ENCODE data around the gene KRTAP19-3. TPM values are rescaled to one million over a fixed set of nuclear protein-coding genes. Genes with fewer than 3 reads are reported as not detected.

Gene KRTAP19-3
- total and polyA plus RNA-seq, 4 experiments from 2014 or later, result not detected

DNA sequence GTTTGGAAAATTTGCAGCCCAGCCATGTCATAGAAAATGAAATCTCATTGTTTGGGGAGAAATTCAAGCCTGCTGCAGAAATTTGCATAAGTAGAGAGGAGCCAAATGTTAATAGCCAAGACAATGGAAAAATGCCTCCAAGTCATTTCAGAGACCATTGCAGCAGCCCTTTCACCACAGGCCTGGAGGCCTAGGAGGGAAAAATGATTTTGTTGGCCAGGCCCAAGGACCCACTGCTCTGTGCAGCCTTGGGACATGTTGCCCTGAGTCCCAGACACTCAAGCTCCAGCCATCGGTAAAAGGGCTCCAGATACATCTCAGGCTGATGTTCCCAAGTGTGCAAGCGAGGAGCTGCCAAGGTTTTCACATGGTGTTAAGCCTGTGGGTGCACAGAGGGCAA is 5.6 kb downstream of the KRTAP19-3 start:
- POLR2A ChIA-PET (ENCODE audit: partially characterized antibody), result no interaction called here
- Mint-ChIP-seq H3K4me1 (no peaks in the 10 kb centered on the region), H3K4me3 (no peak overlapping the region), H3K36me3 (no peaks in the 10 kb centered on the region), H3K9me3 (peaks cover 3 to 11% (median 9%) of the 10 kb centered on the region in 8 donors), H3K27me3 (no peaks in the 10 kb centered on the region), H3K27ac (no peak overlapping the region)
- CTCF ChIA-PET (ENCODE audit: partially characterized antibody), result no interaction called here
- no peaks in the 10 kb centered on the region for H3K4me1 ChIP-seq (ENCODE audit: insufficient read depth, low read length)
- DNase-seq, result no peak
- H3K36me3 ChIP-seq (ENCODE audit: insufficient read depth, low read length), result no peaks in the 10 kb centered on the region
- no peaks in the 10 kb centered on the region for H3K27me3 ChIP-seq (ENCODE audit: insufficient read depth, low read length)
- H3K27ac ChIP-seq (ENCODE audit: low read depth, low read length), result no peak overlapping the region
- H3K9me3 ChIP-seq (ENCODE audit: control insufficient read depth in 1 of 2, low read length in 2 of 2), result peaks cover 0 to 3% of the 10 kb centered on the region in 2 donors
- intact Hi-C loops (cut with micrococcal nuclease), result no loop called here
- no peak overlapping the region for H3K4me3 ChIP-seq (ENCODE audit: low read length in 2 of 2)

DNA sequence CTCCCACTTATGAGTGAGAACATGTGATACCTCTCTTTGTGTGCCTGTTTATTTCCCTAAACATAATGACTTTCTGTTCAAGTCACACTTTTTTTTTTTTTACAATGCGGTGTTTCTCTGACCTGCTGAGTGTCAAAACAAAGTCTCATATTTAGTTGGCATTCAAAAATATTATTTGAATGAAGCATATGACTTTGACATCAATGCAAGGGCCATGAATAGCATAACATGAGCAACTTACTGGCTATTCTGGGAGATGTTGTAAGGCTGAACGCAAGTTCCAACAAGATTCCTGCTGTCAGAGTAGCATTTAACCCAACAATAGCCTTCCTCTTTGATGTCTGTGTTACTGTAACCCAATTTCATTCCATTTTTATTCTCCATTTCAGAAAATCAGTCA is 9.7 kb downstream of the KRTAP19-3 start:
- Mint-ChIP-seq H3K9me3 (peaks cover 3 to 11% (median 7%) of the 10 kb centered on the region in 8 donors), H3K4me3 (no peak overlapping the region), H3K36me3 (no peaks in the 10 kb centered on the region), H3K4me1 (no peaks in the 10 kb centered on the region), H3K27ac (no peak overlapping the region), H3K27me3 (peaks cover 0 to 1% of the 10 kb centered on the region in 2 donors)
- peaks cover 0 to 3% of the 10 kb centered on the region in 2 donors for H3K9me3 ChIP-seq (ENCODE audit: control insufficient read depth in 1 of 2, low read length in 2 of 2)
- H3K27ac ChIP-seq (ENCODE audit: low read depth, low read length), result no peak overlapping the region
- no peaks in the 10 kb centered on the region for H3K4me1 ChIP-seq (ENCODE audit: insufficient read depth, low read length)
- H3K36me3 ChIP-seq (ENCODE audit: insufficient read depth, low read length), result no peaks in the 10 kb centered on the region
- no peak overlapping the region for H3K4me3 ChIP-seq (ENCODE audit: low read length in 2 of 2)
- intact Hi-C loops (cut with micrococcal nuclease), result no loop called here
- ChIA-PET POLR2A (ENCODE audit: partially characterized antibody) (no interaction called here), CTCF (ENCODE audit: partially characterized antibody) (no interaction called here)
- H3K27me3 ChIP-seq (ENCODE audit: insufficient read depth, low read length), result no peaks in the 10 kb centered on the region
- DNase-seq, result no peak

DNA sequence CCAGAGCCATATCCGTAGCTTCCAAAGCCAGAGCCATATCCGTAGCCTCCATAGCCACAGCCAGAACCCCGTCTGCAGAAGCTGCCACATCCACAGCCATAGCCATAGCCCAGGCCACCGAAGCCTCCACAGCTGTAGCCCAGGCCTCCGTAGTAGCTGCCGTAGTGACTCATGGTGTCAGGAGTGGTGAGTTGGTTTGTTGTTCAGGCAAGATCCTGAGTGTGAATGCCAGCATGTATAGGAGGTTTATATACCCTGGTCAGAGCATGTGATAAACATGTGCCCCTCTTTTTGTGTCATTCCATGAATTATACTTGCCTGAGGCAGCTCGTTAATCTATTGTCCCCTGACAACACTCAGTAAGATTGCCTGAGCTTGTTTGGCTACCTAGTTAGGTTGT is 11.7 kb downstream of the KRTAP19-3 start, which contains the start of gene KRTAP19-1:
KRTAP19-1 (minus strand) TSS at position 223 of the 400 bp plus-strand sequence; CDS start at position 173, 50 bp downstream.
- H3K27me3 ChIP-seq (ENCODE audit: insufficient read depth, low read length), result no peaks in the 10 kb centered on the region
- Mint-ChIP-seq H3K4me3 (no peak within 1 kb of the TSS), H3K4me1 (no peaks in the 10 kb centered on the region), H3K27ac (no peak within 1 kb of the TSS), H3K27me3 (peaks cover 0 to 1% of the 10 kb centered on the region in 2 donors), H3K9me3 (peaks cover 0 to 3% (median 0%) of the 10 kb centered on the region in 8 donors), H3K36me3 (no peaks in the 10 kb centered on the region)
- no peak within 1 kb of the TSS for H3K27ac ChIP-seq (ENCODE audit: low read depth, low read length)
- no peak within 1 kb of the TSS for H3K4me3 ChIP-seq (ENCODE audit: low read length in 2 of 2)
- no peak for DNase-seq
- ChIA-PET CTCF (ENCODE audit: partially characterized antibody) (no interaction called here), POLR2A (ENCODE audit: partially characterized antibody) (no interaction called here)
- H3K36me3 ChIP-seq (ENCODE audit: insufficient read depth, low read length), result no peaks in the 10 kb centered on the region
- intact Hi-C loops (cut with micrococcal nuclease), result no loop called here
- H3K9me3 ChIP-seq (ENCODE audit: control insufficient read depth in 1 of 2, low read length in 2 of 2), result no peaks in the 10 kb centered on the region
- no peaks in the 10 kb centered on the region for H3K4me1 ChIP-seq (ENCODE audit: insufficient read depth, low read length)

DNA sequence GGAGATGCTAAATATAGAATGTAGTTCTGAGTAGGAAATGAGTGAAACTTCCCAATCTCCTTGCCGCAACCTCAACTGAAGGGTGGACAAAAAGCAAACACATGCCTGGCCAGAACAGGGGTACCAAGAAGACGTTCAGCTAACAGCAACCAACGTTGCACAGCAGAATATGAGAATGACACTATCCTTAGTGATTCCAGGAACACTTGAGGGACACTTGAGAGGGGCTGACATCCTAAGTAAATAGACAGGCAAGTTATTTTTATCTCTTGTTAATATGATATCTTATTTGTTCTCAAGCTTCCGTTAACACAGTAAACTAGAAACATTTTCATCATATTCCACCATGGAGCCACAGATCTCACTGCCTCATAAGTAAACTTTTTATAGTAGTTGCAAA is 12.6 kb downstream of the KRTAP19-3 start:
- Mint-ChIP-seq H3K9me3 (peaks cover 0 to 3% (median 0%) of the 10 kb centered on the region in 8 donors), H3K36me3 (no peaks in the 10 kb centered on the region), H3K4me1 (no peaks in the 10 kb centered on the region), H3K27me3 (peaks cover 0 to 1% of the 10 kb centered on the region in 2 donors), H3K4me3 (no peak overlapping the region), H3K27ac (no peak overlapping the region)
- ChIA-PET CTCF (ENCODE audit: partially characterized antibody) (no interaction called here), POLR2A (ENCODE audit: partially characterized antibody) (no interaction called here)
- Histone ChIP-seq H3K4me3 (ENCODE audit: low read length in 2 of 2) (no peak overlapping the region), H3K4me1 (ENCODE audit: insufficient read depth, low read length) (no peaks in the 10 kb centered on the region), H3K9me3 (ENCODE audit: control insufficient read depth in 1 of 2, low read length in 2 of 2) (no peaks in the 10 kb centered on the region), H3K27me3 (ENCODE audit: insufficient read depth, low read length) (no peaks in the 10 kb centered on the region), H3K27ac (ENCODE audit: low read depth, low read length) (no peak overlapping the region), H3K36me3 (ENCODE audit: insufficient read depth, low read length) (no peaks in the 10 kb centered on the region)
- intact Hi-C loops (cut with micrococcal nuclease), result no loop called here
- no peak for DNase-seq

DNA sequence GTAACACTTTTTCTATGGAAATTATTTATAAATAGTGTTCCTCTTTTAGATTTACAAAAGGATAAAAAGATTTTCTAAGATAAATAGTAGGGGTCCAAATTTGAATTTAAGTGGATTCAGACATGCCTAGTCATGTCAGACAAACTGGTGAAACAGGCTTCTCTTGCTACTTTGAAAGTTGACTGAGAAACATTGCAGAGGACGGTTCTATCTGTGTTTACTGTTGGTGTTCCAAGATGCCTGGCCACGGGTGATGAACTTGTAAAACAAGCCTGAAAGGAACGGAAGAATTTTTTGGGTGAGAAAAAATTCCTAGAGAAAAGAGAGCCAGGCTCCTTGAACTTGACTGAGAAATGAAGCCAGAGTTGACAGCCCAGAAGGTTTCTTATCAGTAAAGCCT is 13.8 kb downstream of the KRTAP19-3 start:
- Histone ChIP-seq H3K27me3 (ENCODE audit: insufficient read depth, low read length) (no peaks in the 10 kb centered on the region), H3K4me1 (ENCODE audit: insufficient read depth, low read length) (no peaks in the 10 kb centered on the region), H3K36me3 (ENCODE audit: insufficient read depth, low read length) (no peaks in the 10 kb centered on the region), H3K4me3 (ENCODE audit: low read length in 2 of 2) (no peak overlapping the region), H3K9me3 (ENCODE audit: control insufficient read depth in 1 of 2, low read length in 2 of 2) (no peaks in the 10 kb centered on the region), H3K27ac (ENCODE audit: low read depth, low read length) (no peak overlapping the region)
- Mint-ChIP-seq H3K9me3 (peaks cover 0 to 3% (median 0%) of the 10 kb centered on the region in 8 donors), H3K27ac (no peak overlapping the region), H3K36me3 (no peaks in the 10 kb centered on the region), H3K27me3 (peaks cover 0 to 1% of the 10 kb centered on the region in 2 donors), H3K4me1 (no peaks in the 10 kb centered on the region), H3K4me3 (no peak overlapping the region)
- no peak for DNase-seq
- POLR2A ChIA-PET (ENCODE audit: partially characterized antibody), result no interaction called here
- CTCF ChIA-PET (ENCODE audit: partially characterized antibody), result no interaction called here
- intact Hi-C loops (cut with micrococcal nuclease), result no loop called here

DNA sequence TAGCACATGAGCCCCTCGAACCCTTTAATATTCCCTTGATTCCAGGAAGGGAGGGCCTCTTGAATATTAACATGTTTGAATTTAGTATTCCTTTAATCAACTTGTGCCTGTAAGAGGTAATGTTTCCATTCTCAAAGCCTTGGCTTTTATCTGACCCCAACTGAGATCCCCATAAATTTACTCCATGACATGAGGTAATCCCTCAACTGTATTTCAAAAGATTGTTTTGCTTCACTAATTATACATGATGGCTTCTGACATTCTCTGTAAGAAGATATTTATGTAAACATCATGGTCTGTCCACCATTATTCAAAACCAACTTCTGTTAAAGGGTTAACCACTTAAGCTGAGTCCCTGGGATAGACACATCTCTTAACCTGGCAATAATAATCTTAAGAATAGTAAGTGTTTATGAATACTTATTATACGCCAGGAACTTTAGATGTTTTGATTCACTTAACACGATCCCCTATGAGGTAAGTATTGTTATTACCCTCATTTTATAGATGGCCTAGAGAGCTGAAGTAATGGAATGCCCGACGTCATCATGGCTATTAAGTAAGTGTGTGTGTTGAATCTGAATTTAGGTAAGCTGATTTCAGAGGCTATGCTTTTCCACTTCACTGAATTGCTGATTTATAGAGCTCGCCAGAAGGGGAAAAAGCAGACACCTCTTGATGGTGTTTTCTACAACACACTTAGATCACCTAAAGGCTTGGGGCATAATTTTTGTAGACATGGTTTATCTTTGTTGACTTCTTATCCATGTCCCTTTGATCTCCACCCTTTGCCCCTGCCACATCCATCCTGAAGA is 22.7 kb downstream of the KRTAP19-3 start:
- no peaks in the 10 kb centered on the region for H3K36me3 ChIP-seq (ENCODE audit: insufficient read depth, low read length)
- Mint-ChIP-seq H3K36me3 (no peaks in the 10 kb centered on the region), H3K27me3 (peaks cover 0 to 8% of the 10 kb centered on the region in 2 donors), H3K27ac (no peak overlapping the region), H3K9me3 (peaks cover 0 to 3% (median under 1%) of the 10 kb centered on the region in 8 donors), H3K4me1 (no peaks in the 10 kb centered on the region), H3K4me3 (no peak overlapping the region)
- no peaks in the 10 kb centered on the region for H3K4me1 ChIP-seq (ENCODE audit: insufficient read depth, low read length)
- H3K27ac ChIP-seq (ENCODE audit: low read depth, low read length), result no peak overlapping the region
- no peak overlapping the region for H3K4me3 ChIP-seq (ENCODE audit: low read length in 2 of 2)
- intact Hi-C loops (cut with micrococcal nuclease), result no loop called here
- no peaks in the 10 kb centered on the region for H3K9me3 ChIP-seq (ENCODE audit: control insufficient read depth in 1 of 2, low read length in 2 of 2)
- CTCF ChIA-PET (ENCODE audit: partially characterized antibody), result no interaction called here
- no peaks in the 10 kb centered on the region for H3K27me3 ChIP-seq (ENCODE audit: insufficient read depth, low read length)
- DNase-seq, result no peak
- POLR2A ChIA-PET (ENCODE audit: partially characterized antibody), result no interaction called here

DNA sequence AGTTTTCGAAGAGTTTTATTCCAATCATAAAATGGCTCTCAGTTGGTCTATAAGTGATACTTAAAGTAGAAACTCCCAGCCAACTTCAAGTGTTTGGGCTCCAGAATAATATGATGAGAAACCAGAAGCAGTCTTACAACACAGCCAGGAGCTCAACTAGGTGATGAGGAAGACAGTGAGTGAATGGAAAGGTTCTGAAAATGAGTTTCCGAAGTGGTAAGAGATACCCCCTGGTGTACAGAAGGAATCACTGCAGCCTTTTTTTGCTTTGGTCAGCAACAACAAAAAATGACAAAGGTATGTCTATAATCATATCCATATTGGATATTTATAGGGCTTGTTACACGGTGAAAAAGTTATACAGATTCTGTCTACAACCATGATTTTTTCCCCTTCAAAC is 28.1 kb downstream of the KRTAP19-3 start:
- H3K27ac Mint-ChIP-seq, result no peak overlapping the region
- H3K4me3 Mint-ChIP-seq, result no peak overlapping the region
- Histone ChIP-seq H3K27me3 (ENCODE audit: insufficient read depth, low read length) (no peaks in the 10 kb centered on the region), H3K36me3 (ENCODE audit: insufficient read depth, low read length) (no peaks in the 10 kb centered on the region), H3K9me3 (ENCODE audit: control insufficient read depth in 1 of 2, low read length in 2 of 2) (no peaks in the 10 kb centered on the region), H3K27ac (ENCODE audit: low read depth, low read length) (no peak overlapping the region), H3K4me1 (ENCODE audit: insufficient read depth, low read length) (no peaks in the 10 kb centered on the region), H3K4me3 (ENCODE audit: low read length in 2 of 2) (no peak overlapping the region)
- no peak for DNase-seq
- H3K36me3 Mint-ChIP-seq, result no peaks in the 10 kb centered on the region
- POLR2A ChIA-PET (ENCODE audit: partially characterized antibody), result no interaction called here
- no peaks in the 10 kb centered on the region for H3K4me1 Mint-ChIP-seq
- peaks cover 0 to 2% (median 0%) of the 10 kb centered on the region in 8 donors for H3K9me3 Mint-ChIP-seq
- peaks cover 0 to 6% of the 10 kb centered on the region in 2 donors for H3K27me3 Mint-ChIP-seq
- intact Hi-C loops (cut with micrococcal nuclease), result no loop called here
- CTCF ChIA-PET (ENCODE audit: partially characterized antibody), result no interaction called here
